Skeletal muscle satellite cell (primary cell): Measurements from ENCODE around the gene MEI4. TPM values are rescaled to one million over a fixed set of nuclear protein-coding genes. Genes with fewer than 3 reads are reported as not detected.

Source experiments
- H3K27me3 ChIP-seq: 2 replicates; pipeline ENCODE4 v1.7.0; 2013; ENCODE audit warnings: low read length; ENCODE audit not compliant: control insufficient read depth, insufficient read depth
- H3K36me3 ChIP-seq: 2 replicates; pipeline ENCODE4 v1.7.0; 2013; ENCODE audit warnings: mild to moderate bottlenecking, control low read depth, low read length; ENCODE audit not compliant: insufficient read depth
- H3K4me1 ChIP-seq: 2 replicates; pipeline ENCODE4 v1.7.0; 2013; ENCODE audit warnings: low read length; ENCODE audit not compliant: control insufficient read depth, insufficient read depth
- H3K4me2 ChIP-seq: 2 replicates; pipeline ENCODE4 v1.7.0; 2013; ENCODE audit warnings: mild to moderate bottlenecking, low read length
- H3K4me3 ChIP-seq: 2 replicates; pipeline ENCODE4 v1.7.0; 2013; ENCODE audit warnings: low read length
- H3K9ac ChIP-seq: 2 replicates; pipeline ENCODE4 v1.7.0; 2013; ENCODE audit warnings: mild to moderate bottlenecking, low read depth, low read length, moderate library complexity
- H3K9me3 ChIP-seq: replicated peaks from 2 replicates; pipeline ENCODE4 v1.7.0; 2013; ENCODE audit warnings: mild to moderate bottlenecking, control low read depth, low read length
- total RNA-seq: library from RNA; depleted of rRNA; stranded (reverse); fragments of >200 nt; gene quantifications from 2 replicates; pipeline ENCODE4 v1.2.3, GENCODE V29; 2012; rRNA removed

MEI4 gene, protein sequence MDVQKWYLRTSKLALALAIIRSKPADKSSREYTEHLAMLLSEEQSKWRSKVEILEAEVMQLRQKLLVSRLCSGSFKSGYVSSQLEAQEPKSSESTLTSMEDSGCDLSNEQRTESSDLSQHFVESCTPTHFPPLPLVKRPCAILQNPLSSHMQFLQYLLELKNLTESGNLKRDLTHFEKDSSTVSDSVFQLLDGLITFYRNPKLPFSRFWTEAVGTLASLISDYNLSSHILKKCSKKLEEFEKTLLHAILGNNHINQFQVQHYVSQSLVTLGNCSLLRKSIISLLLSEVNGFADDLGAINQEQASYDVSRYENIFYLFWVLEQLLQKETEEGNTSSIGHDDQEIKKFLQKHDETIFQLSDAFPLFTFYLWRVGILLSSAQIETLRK
- not detected in 2 replicates for total RNA-seq

DNA sequence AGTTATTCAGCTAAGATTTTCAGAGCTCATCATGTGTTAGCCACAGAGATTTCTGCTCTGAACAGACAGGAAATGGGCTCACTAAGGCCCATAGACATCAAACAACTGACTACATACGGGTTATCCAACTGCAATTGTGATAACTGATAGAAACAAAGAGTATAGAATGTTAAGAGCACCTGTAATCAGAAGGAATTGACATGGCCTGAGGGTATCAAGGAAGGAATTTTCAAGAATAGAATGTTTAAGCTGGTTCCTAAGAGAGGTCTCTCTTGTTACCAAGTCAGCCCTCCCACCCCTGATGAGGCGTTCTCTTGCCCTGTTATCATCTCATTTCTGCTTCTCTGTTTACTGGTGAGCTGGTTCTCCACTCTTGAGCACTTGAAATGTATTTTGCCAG, at the start of gene MEI4:
Gene MEI4 (plus strand): TSS at position 301 of the 400 bp plus-strand sequence. CDS start 37,633 bp downstream, outside the sequence.
- Histone ChIP-seq H3K27me3 (no peaks in the 10 kb centered on the region), H3K4me2 (no peak within 1 kb of the TSS), H3K4me3 (no peak within 1 kb of the TSS), H3K9me3 (no peaks in the 10 kb centered on the region), H3K4me1 (no peaks in the 10 kb centered on the region), H3K9ac (no peak within 1 kb of the TSS), H3K36me3 (no peaks in the 10 kb centered on the region)

- no peaks in the 10 kb centered on the region for H3K27me3 ChIP-seq
- H3K9me3 ChIP-seq, result no peaks in the 10 kb centered on the region
- H3K4me3 ChIP-seq, result no peak overlapping the region
- no peak overlapping the region for H3K4me2 ChIP-seq
- no peaks in the 10 kb centered on the region for H3K36me3 ChIP-seq
- H3K9ac ChIP-seq, result no peak overlapping the region
- no peaks in the 10 kb centered on the region for H3K4me1 ChIP-seq
These were observed 48.4 kb upstream of the MEI4 start for GRCh38 chr6:77604476-77604875.

DNA sequence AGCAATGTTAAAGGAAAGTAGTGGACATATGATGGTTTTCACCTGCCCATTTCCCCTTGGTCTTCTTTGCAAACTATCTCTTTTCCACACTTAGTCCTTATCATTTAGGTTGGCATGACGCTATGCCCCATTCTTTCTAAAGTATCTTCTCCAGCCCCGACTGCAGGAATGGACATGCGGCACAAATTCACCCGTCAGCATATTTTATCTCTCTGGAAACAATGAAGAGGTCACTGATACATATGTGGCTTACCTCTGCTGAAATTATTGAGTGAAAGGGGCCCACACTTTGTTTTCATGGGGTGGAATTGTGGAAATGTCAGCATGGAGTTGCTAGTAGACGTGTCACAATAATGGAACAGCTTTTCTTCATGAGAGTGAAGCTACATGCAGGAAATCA, 45.8 kb upstream of the MEI4 start:
- Histone ChIP-seq H3K4me1 (no peaks in the 10 kb centered on the region), H3K4me3 (no peak overlapping the region), H3K9me3 (no peaks in the 10 kb centered on the region), H3K9ac (no peak overlapping the region), H3K4me2 (no peak overlapping the region), H3K36me3 (no peaks in the 10 kb centered on the region), H3K27me3 (no peaks in the 10 kb centered on the region)

DNA sequence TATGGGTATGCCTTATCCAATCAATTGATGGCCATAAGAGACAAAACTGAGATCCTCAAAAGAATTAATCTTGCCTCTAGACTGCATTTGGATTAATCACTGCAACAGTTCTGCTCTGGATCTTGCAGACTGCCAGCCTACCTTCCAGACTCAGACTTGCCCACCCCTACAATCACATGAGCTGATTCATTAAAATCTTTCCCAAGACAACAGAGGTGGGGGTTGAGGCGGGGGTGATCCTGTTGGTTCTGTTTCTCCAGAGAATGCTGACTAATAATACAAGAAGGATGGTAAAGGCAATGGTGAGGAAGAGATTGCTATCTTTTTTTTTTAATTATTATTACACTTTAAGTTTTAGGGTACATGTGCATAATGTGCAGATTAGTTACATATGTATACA, 43.7 kb upstream of the MEI4 start:
- Histone ChIP-seq H3K9me3 (no peaks in the 10 kb centered on the region), H3K4me1 (no peaks in the 10 kb centered on the region)

DNA sequence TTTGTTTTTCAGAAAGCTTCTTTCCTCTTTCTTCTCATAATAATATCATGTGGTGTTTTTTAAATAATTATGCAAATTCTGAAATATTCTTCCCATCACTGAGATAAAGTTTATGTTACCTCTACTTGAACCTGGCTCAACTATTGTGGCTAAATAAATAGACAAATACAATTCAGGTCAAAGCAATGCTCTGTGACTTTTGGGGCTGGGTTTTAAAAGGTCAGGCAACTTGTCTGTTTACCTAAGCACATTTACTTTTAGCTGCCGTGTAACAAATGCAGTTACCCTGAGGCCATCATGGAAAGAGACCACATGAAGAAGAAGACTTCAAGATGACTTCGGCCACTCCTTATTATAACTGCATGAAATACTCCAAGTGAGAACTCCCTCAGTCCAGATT, 33.7 kb upstream of the MEI4 start:
- Histone ChIP-seq H3K27me3 (no peaks in the 10 kb centered on the region), H3K9me3 (peaks cover 9% of the 10 kb centered on the region), H3K9ac (no peak overlapping the region), H3K4me2 (no peak overlapping the region), H3K4me3 (no peak overlapping the region), H3K36me3 (no peaks in the 10 kb centered on the region), H3K4me1 (no peaks in the 10 kb centered on the region)

More for the DNA sequence above, 43.7 kb upstream of the MEI4 start:
- Histone ChIP-seq H3K4me3 (no peak overlapping the region), H3K36me3 (no peaks in the 10 kb centered on the region), H3K9ac (no peak overlapping the region), H3K27me3 (no peaks in the 10 kb centered on the region), H3K4me2 (no peak overlapping the region)

- H3K9me3 ChIP-seq, result peaks cover 10% of the 10 kb centered on the region
- H3K9ac ChIP-seq, result no peak overlapping the region
- H3K27me3 ChIP-seq, result no peaks in the 10 kb centered on the region
- H3K4me1 ChIP-seq, result no peaks in the 10 kb centered on the region
- H3K36me3 ChIP-seq, result no peaks in the 10 kb centered on the region
- H3K4me3 ChIP-seq, result no peak overlapping the region
- no peak overlapping the region for H3K4me2 ChIP-seq
These were observed 32.5 kb upstream of the MEI4 start for GRCh38 chr6:77620278-77620882.

GRCh38 chr6:77624515-77624914, 28.3 kb upstream of the MEI4 start:
- H3K9ac ChIP-seq, result no peak overlapping the region
- H3K27me3 ChIP-seq, result no peaks in the 10 kb centered on the region
- no peak overlapping the region for H3K4me3 ChIP-seq
- H3K4me1 ChIP-seq, result no peaks in the 10 kb centered on the region
- H3K36me3 ChIP-seq, result no peaks in the 10 kb centered on the region
- peaks cover 6% of the 10 kb centered on the region for H3K9me3 ChIP-seq
- no peak overlapping the region for H3K4me2 ChIP-seq

- Histone ChIP-seq H3K27me3 (no peaks in the 10 kb centered on the region), H3K9ac (no peak overlapping the region), H3K4me1 (no peaks in the 10 kb centered on the region), H3K9me3 (peaks cover 6% of the 10 kb centered on the region), H3K4me3 (no peak overlapping the region), H3K4me2 (no peak overlapping the region), H3K36me3 (no peaks in the 10 kb centered on the region)
These were observed 26.4 kb upstream of the MEI4 start for GRCh38 chr6:77626426-77626825.

- Histone ChIP-seq H3K9ac (no peak overlapping the region), H3K27me3 (no peaks in the 10 kb centered on the region), H3K9me3 (no peaks in the 10 kb centered on the region), H3K4me3 (no peak overlapping the region), H3K36me3 (no peaks in the 10 kb centered on the region), H3K4me2 (no peak overlapping the region), H3K4me1 (no peaks in the 10 kb centered on the region)
These were observed 22.8 kb upstream of the MEI4 start for GRCh38 chr6:77630014-77630413.

GRCh38 chr6:77633471-77633870, 19.4 kb upstream of the MEI4 start:
- no peaks in the 10 kb centered on the region for H3K36me3 ChIP-seq
- H3K4me3 ChIP-seq, result no peak overlapping the region
- H3K4me2 ChIP-seq, result no peak overlapping the region
- no peak overlapping the region for H3K9ac ChIP-seq
- no peaks in the 10 kb centered on the region for H3K4me1 ChIP-seq
- H3K9me3 ChIP-seq, result no peaks in the 10 kb centered on the region
- H3K27me3 ChIP-seq, result no peaks in the 10 kb centered on the region

GRCh38 chr6:77633993-77634715, 18.7 kb upstream of the MEI4 start:
- no peaks in the 10 kb centered on the region for H3K9me3 ChIP-seq

More at GRCh38 chr6:77633993-77634715, 18.7 kb upstream of the MEI4 start:
- Histone ChIP-seq H3K4me2 (no peak overlapping the region), H3K36me3 (no peaks in the 10 kb centered on the region), H3K27me3 (no peaks in the 10 kb centered on the region), H3K4me3 (no peak overlapping the region), H3K4me1 (no peaks in the 10 kb centered on the region), H3K9ac (no peak overlapping the region)
